B cell (primary cell): ENCODE measurements around the gene CLCF1. TPM values are rescaled to one million over a fixed set of nuclear protein-coding genes. Genes with fewer than 3 reads are reported as not detected.

Experiments
- ATAC-seq: fragments of 200-7000 bp; cut with Tn5 transposase; one replicate; pipeline ENCODE4 v1.10.0; 2021; ENCODE audit warnings: low read depth, mild to moderate bottlenecking, moderate number of reproducible peaks, moderate library complexity
- CTCF ChIA-PET: fragments of 350-600 bp; sonication (Branson Sonifier 250); formaldehyde crosslinking; loops from one replicate; lab custom pipeline; 2021; ENCODE audit warnings: antibody characterized with exemption, inconsistent platforms; lab: Charles Lee
- POLR2A ChIA-PET: fragments of 350-600 bp; sonication (Branson Sonifier 250); formaldehyde crosslinking; loops from one replicate; lab custom pipeline; 2021; ENCODE audit warnings: antibody characterized with exemption; lab: Charles Lee
- DNase-seq: peaks from one replicate; pipeline ENCODE4 v3.0.0; 2013
- H2AFZ ChIP-seq: 2 replicates; pipeline ENCODE4 v1.6.1; 2012; ENCODE audit warnings: mild to moderate bottlenecking, low read depth, low read length; ENCODE audit not compliant: insufficient read depth, poor library complexity, severe bottlenecking
- H3K27ac ChIP-seq, 2 donors: 1 replicate in 1 of 2; 2 replicates in 1 of 2; pipeline ENCODE4 v1.5.1; 2012 to 2013; ENCODE audit warnings: low read length in 2 of 2, mild to moderate bottlenecking in 2 of 2, moderate library complexity in 1 of 2
- H3K27me3 ChIP-seq, 4 experiments: fragments of 200-600 bp in 1 of 4; sonication (generic) in 1 of 4; replicated peaks in 1 of 4; 1 replicate in 2 of 4; 2 replicates in 2 of 4; pipeline versions ENCODE4 v1.6.1 to v1.7.0; 2013 to 2016; ENCODE audit warnings: low read length in 3 of 4, mild to moderate bottlenecking in 2 of 4, mixed read lengths in 1 of 4, moderate library complexity in 1 of 4; ENCODE audit not compliant: insufficient read depth in 4 of 4, control insufficient read depth in 3 of 4; ENCODE audit errors: control extremely low read depth in 1 of 4
- H3K36me3 ChIP-seq, 2 experiments: replicated peaks in 1 of 2; 1 replicate in 1 of 2; 2 replicates in 1 of 2; pipeline versions ENCODE4 v1.6.1 to v1.7.1; 2013; ENCODE audit warnings: low read length in 1 of 2; ENCODE audit not compliant: insufficient read depth in 2 of 2, control insufficient read depth in 1 of 2; ENCODE audit errors: control extremely low read depth in 1 of 2, extremely low read depth in 1 of 2
- H3K4me1 ChIP-seq, 2 donors: fragments of 200-600 bp in 1 of 2; sonication (generic) in 1 of 2; 1 replicate in 1 of 2; 2 replicates in 1 of 2; pipeline versions ENCODE4 v1.5.1 to v1.6.1; 2013 to 2017; ENCODE audit warnings: low read length in 2 of 2; ENCODE audit not compliant: control insufficient read depth in 2 of 2, insufficient read depth in 2 of 2
- H3K4me2 ChIP-seq: replicated peaks from 2 replicates; pipeline ENCODE3; 2012; ENCODE audit warnings: mild to moderate bottlenecking, low read depth, low read length; ENCODE audit not compliant: poor library complexity, severe bottlenecking
- H3K4me3 ChIP-seq, 5 experiments: fragments of 200-600 bp in 1 of 5; sonication (generic) in 1 of 5; 1 replicate in 3 of 5; 2 replicates in 2 of 5; pipeline versions ENCODE4 v1.5.1 to v1.7.0; 2011 to 2016; ENCODE audit warnings: low read length in 4 of 5, mild to moderate bottlenecking in 4 of 5, low read depth in 2 of 5, control low read depth in 1 of 5, moderate library complexity in 1 of 5; ENCODE audit not compliant: insufficient read depth in 1 of 5; ENCODE audit errors: control extremely low read depth in 1 of 5, extremely low read depth in 1 of 5
- H3K79me2 ChIP-seq: fragments of 200-600 bp; sonication (generic); one replicate; pipeline ENCODE4 v1.6.0; 2016; ENCODE audit warnings: low read length; ENCODE audit not compliant: control insufficient read depth, insufficient read depth
- H3K9ac ChIP-seq: fragments of 200-600 bp; sonication (generic); 2 replicates; pipeline ENCODE4 v1.6.1; 2017; ENCODE audit warnings: mild to moderate bottlenecking, low read length, moderate library complexity
- H3K9me3 ChIP-seq, 3 donors: one replicate each; pipeline versions ENCODE4 v1.6.1 to v1.7.1; 2013; ENCODE audit warnings: low read length in 2 of 3; ENCODE audit not compliant: control insufficient read depth in 2 of 3, insufficient read depth in 1 of 3; ENCODE audit errors: control extremely low read depth in 1 of 3
- H4K20me1 ChIP-seq: 2 replicates; pipeline ENCODE4 v1.6.0; 2012; ENCODE audit warnings: mild to moderate bottlenecking, low read length; ENCODE audit not compliant: insufficient read depth, control insufficient read depth, poor library complexity, severe bottlenecking
- H3K27ac Mint-ChIP-seq: one replicate; pipeline ENCODE4 v1.8.0; 2021; ENCODE audit warnings: mixed read lengths
- H3K27me3 Mint-ChIP-seq: one replicate; pipeline ENCODE4 v1.8.0; 2021; ENCODE audit warnings: mixed read lengths
- H3K4me1 Mint-ChIP-seq: one replicate; pipeline ENCODE4 v1.8.0; 2021; ENCODE audit warnings: mixed read lengths
- H3K4me3 Mint-ChIP-seq: one replicate; pipeline ENCODE4 v1.8.0; 2021; ENCODE audit warnings: mixed read lengths
- H3K9me3 Mint-ChIP-seq: one replicate; pipeline ENCODE4 v1.8.0; 2022; ENCODE audit warnings: mixed read lengths; ENCODE audit not compliant: insufficient read depth
- EZH2 ChIP-seq: IDR thresholded peaks from 2 replicates; pipeline ENCODE4 v1.6.1; 2012; ENCODE audit warnings: borderline replicate concordance, low read depth, mild to moderate bottlenecking, moderate library complexity, low read length; ENCODE audit not compliant: insufficient read depth, poor library complexity, severe bottlenecking
- WGBS: methylation state at CpG from one replicate; pipeline ENCODE4 v1.1.5; 2013; ENCODE audit warnings: missing lambda C conversion rate; ENCODE audit not compliant: insufficient coverage; 5-methylcytosine and 5-hydroxymethylcytosine counted together
- intact Hi-C: fragments of 100-400 bp; cut with micrococcal nuclease; formaldehyde crosslinking; loops from one replicate; pipeline ENCODE4 v1.10.0; 2022
- polyA plus RNA-seq: library from polyadenylated mRNA; depleted of rRNA; stranded (reverse); fragments of >200 nt; gene quantifications from 2 replicates; pipeline ENCODE4 v1.2.3, GENCODE V29; 2012
- total RNA-seq, 2 donors: library from RNA; stranded (reverse); fragments of 120-200 nt in 1 of 2; gene quantifications; 1 replicate in 1 of 2; 2 replicates in 1 of 2; pipeline versions ENCODE4 v1.2.3 to v1.2.4, GENCODE V29; 2013 to 2022
- TF ChIP-seq, protein P1 (sequence below): fragments of 200-600 bp; IDR thresholded peaks from one replicate; pipeline ENCODE4 v1.8.0; 2022; ENCODE audit warnings: antibody characterized with exemption, mild to moderate bottlenecking

The CLCF1 gene
- total and polyA plus RNA-seq, 2 donors (not counting 1 experiment from before 2014, with no cell fraction given), result 29.1 to 44.6 TPM

DNA sequence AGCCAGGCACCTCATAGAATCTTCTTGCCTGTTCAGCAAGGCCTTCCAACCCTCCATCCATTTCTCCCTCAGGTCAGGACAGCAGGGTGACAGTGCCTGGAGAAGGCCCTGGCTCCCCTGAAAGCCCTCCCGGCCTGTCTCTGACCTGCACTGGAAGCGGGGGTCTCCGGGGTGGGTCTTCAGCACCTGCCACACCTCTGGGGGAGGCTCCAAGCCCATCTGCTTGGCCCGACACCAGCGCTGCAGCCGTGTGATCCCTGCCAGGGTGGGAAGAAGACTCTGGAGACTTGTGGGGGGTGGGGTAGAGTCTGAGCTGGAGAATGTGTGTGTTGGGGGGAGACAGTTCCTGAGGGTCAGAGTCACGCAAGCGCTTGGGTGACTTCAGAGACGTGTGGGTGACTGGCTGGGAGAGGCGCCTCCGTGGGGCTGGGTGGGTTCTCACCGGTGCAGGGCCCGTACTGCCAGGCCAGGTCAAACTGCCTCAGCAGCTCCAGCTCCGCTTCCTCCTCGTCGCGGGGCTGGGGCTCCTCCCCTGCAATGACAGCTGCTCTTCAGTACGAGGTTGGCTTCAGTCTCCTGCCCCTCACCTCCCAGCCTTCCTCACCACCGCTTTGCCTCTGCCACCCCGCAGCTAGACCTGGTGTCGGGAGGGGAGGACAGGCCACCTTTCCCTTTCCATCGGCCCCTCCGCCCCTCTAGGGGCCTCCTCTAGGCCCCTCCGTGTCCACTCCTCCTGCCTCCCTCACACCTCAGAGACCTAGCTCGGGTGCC, 20.7 kb downstream of the CLCF1 start:
- peak; percentile 29 for ATAC-seq
- peak overlapping the region; percentile 75 for H2AFZ ChIP-seq
- H3K4me1 Mint-ChIP-seq, result peaks cover 87% of the 10 kb centered on the region

More for the DNA sequence above, 20.7 kb downstream of the CLCF1 start:
- 5% methylated on average over 25 of the region's 25 CpGs for WGBS
- H3K27ac Mint-ChIP-seq, result peak overlapping the region; percentile 100
- peaks cover 20% of the 10 kb centered on the region for H4K20me1 ChIP-seq
- H3K36me3 ChIP-seq, result peaks cover 0 to 9% of the 10 kb centered on the region in 2 experiments
- no peaks in the 10 kb centered on the region for H3K27me3 ChIP-seq
- H3K79me2 ChIP-seq, result peaks cover 67% of the 10 kb centered on the region
- H3K4me2 ChIP-seq, result peak overlapping the region; percentile 97
- H3K9me3 ChIP-seq, result no peaks in the 10 kb centered on the region
- peak overlapping the region; percentile 94 to 96 for H3K27ac ChIP-seq
- H3K9ac ChIP-seq, result peak overlapping the region; percentile 78
- DNase-seq, result peak; percentile 90
- intact Hi-C loops, result loop anchor here (1.0 to 10.0 kb wide), 5 partner anchors 7 to 452 kb away; partner anchors contain the start of genes CDK2AP2 and CLCF1
- TF ChIP-seq, protein P1, sequence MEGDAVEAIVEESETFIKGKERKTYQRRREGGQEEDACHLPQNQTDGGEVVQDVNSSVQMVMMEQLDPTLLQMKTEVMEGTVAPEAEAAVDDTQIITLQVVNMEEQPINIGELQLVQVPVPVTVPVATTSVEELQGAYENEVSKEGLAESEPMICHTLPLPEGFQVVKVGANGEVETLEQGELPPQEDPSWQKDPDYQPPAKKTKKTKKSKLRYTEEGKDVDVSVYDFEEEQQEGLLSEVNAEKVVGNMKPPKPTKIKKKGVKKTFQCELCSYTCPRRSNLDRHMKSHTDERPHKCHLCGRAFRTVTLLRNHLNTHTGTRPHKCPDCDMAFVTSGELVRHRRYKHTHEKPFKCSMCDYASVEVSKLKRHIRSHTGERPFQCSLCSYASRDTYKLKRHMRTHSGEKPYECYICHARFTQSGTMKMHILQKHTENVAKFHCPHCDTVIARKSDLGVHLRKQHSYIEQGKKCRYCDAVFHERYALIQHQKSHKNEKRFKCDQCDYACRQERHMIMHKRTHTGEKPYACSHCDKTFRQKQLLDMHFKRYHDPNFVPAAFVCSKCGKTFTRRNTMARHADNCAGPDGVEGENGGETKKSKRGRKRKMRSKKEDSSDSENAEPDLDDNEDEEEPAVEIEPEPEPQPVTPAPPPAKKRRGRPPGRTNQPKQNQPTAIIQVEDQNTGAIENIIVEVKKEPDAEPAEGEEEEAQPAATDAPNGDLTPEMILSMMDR, result no peak
- TF ChIP-seq EZH2, result no peak
- peak overlapping the region; percentile 96 for H3K4me3 Mint-ChIP-seq
- H3K4me3 ChIP-seq, result peak overlapping the region; percentile 60 to 99 (median 83)
- POLR2A ChIA-PET, result interaction anchor here (0.6 to 9.0 kb wide), 33 partner anchors 8 to 235 kb away, joined by 3 to 323 read pairs (median 5); partner anchors contain the start of genes AIP, ANKRD13D, CDK2AP2 and CLCF1
- peaks cover 81 to 90% of the 10 kb centered on the region in 2 donors for H3K4me1 ChIP-seq
- H3K27me3 Mint-ChIP-seq, result no peaks in the 10 kb centered on the region
- H3K9me3 Mint-ChIP-seq, result no peaks in the 10 kb centered on the region
- CTCF ChIA-PET, result interaction anchor here (0.6 to 42.2 kb wide), 17 partner anchors 2 to 271 kb away, joined by 3 to 2379 read pairs (median 5); partner anchors contain the start of genes ANKRD13D, CLCF1, POLD4 and PPP1CA
